Esophagus mucosa (tissue), 1 donor: Measurements from ENCODE around the gene C5. TPM values are rescaled to one million over a fixed set of nuclear protein-coding genes. Genes with fewer than 3 reads are reported as not detected.
"Not testable (repeated sequence)": the region's sequence is repeated elsewhere in the genome, so short reads cannot be mapped to it uniquely, and the experiment has no call there.

Source experiments
- ATAC-seq: fragments of 200-7000 bp; cut with Tn5 transposase; one replicate; pipeline ENCODE4 v1.9.1; 2020
- total RNA-seq: library from RNA; stranded (reverse); gene quantifications from one replicate; pipeline ENCODE4 v1.2.4, GENCODE V29; 2023
- donor health status: DM: yes; HTN: yes; CAD: no.

C5 gene
- total RNA-seq, result 3.1 TPM

DNA sequence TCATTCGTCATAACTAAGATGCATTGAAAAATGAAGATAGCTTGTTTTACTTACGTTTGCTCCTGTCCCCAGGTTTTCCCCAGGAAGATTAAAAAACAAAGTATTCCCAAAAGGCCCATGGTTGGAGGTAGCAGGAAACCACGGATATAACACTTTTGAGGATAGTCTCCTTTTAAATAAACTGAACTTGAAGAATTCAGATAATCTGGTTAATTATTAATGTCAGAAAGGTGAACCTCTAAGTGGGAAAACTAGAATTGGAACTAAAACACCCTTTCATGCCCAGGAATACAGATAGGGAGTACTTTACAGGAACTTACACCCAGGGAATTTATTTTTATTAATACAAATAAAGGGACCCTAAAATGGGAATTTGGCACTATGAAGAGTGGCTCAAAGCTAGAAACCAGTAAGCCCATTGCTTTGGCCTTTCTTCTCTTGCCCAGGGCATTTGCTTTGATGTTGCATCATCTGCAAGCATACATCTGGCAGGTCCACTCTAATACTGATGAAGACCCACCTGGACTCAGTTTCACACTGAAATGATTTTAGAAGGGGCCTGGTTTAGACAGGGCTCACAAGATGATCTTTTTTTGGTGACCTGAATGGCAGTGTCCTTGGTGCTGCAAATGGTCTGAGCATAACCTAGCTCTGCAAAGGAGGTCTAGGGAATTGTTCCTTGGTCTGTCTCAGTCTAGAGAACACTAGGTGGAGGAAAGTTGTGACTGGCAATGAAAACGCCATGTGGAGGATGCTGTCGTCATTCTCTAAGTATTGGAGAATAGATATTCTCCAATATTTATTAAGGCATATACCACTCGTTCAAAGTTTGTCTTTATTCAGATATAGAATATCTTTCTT lies at the start of gene C5:
Gene C5 (minus strand): TSS at position 148 of the 861 bp plus-strand sequence. CDS start 29 bp downstream, at position 119.
- ATAC-seq, result no peak

DNA sequence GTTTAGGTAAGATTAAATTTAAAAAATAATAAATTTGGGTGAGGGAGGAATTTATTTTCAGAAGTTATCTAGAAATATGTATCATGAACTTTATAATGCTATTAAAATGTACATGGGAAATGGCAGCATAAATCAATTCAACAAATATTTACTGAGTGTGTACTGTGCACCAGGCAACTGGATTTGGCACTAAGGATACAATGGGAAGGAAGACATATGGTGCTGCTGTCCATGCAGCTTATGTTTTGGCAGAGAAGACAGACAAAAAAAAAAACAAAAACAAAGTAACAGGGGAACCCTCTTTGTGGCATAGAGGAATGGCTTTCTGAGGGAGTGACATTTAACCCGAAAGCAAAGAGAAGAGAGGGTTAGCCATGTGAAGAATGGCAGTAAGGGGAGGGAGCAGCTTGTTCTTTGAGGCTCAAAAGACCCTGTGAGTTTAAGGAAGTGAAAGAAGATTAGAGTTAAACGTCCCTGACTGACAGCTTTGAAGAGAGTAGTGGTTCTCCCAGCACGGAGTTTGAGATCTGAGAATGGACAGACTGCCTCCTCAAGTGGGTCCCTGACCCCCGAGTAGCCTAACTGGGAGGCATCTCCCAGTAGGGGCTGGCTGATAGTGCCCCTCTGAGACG lies 48.6 kb upstream of the C5 start:
- ATAC-seq, result no peak

DNA sequence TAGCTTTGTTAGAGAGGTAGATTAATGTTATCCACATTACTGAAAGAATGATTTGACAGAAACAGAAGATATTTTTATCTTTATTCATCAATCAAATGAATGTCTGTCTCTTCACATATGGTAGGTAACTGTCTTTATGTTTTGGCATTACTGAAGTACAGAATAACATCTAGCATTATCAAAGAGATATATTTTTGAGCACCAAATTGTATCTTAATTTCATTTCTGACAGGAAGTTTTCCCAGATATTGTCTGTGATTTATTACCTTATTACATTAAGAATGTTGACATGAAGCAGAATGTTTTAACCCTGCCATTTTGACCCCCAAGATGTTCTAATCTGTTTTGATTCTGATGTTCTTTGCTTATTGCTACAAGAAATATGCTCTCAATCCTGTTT lies 45.0 kb upstream of the C5 start:
- ATAC-seq, result no peak

DNA sequence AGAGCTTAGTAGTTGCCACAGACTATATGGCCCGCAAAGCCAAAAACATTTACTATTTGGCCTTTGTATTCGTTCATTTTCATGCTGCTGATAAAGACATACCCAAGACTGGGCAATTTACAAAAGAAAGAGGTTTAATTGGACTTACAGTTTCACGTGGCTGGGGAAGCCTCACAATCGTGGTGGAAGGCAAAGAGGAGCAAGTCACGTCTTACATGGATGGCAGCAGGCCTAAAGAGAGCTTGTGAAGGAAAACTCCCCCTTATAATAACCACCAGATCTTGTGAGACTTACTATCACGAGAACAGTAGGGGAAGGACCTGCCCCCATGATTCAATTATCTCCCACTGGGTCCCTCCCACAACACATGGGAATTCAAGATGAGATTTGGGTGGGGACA lies 40.7 kb upstream of the C5 start:
- ATAC-seq, result not testable (repeated sequence)

DNA sequence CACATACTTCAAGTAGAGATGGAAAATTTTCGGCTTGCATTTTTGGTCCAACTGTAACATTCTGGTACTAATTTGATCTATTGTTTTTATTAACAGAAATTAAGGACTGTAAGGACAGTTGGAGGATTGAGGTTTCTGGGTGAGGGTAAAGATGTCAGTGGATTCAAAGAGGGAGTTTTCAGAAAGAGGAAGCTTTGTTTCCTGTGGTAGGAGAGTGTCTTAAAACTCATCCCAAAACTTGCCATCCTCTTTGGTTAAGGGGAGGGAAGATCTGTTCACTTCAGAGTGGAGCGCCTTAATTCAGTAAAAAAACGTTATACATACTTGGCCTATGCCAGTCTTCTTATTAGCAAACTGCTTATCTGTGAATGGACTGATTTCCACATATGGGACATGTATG lies 38.5 kb upstream of the C5 start:
- ATAC-seq, result no peak

DNA sequence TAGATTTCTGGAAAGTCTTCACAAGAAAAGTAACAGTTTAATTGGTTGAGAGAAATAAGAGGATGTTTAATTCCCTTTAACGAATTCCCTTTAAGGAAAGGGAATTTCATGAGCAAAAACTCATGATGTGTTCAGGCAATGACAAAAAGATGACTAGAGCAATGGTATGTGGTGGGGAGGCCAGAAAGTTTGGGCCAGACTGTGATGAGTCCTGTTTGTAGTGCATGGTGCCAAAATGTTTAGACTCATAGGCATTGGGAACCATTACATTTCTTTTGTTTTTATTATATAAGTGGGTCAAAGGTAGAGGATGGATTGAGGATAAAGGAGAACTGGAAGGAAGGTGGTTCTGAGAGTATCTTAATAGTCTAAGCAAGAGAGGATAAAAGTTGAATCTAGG lies 35.6 kb upstream of the C5 start:
- ATAC-seq, result no peak

DNA sequence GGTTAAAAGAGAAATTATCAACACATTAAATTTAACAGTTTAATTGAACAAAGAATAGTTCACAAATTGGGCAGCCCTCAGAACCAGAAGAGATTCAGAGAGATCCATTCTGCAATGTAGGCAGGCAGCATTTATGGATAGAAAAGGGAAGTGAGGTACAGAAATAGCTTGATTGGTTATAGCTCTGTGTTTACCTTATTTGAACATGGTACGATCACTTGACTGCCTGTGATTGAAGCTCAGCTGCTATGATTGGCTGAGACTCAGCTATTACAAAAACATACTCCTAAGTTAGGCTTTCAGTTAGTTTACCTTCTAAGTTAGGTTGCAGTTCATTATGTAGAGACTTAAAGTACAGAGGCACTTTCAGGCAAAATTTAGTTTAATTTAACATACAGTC lies 32.0 kb upstream of the C5 start:
- ATAC-seq, result no peak

DNA sequence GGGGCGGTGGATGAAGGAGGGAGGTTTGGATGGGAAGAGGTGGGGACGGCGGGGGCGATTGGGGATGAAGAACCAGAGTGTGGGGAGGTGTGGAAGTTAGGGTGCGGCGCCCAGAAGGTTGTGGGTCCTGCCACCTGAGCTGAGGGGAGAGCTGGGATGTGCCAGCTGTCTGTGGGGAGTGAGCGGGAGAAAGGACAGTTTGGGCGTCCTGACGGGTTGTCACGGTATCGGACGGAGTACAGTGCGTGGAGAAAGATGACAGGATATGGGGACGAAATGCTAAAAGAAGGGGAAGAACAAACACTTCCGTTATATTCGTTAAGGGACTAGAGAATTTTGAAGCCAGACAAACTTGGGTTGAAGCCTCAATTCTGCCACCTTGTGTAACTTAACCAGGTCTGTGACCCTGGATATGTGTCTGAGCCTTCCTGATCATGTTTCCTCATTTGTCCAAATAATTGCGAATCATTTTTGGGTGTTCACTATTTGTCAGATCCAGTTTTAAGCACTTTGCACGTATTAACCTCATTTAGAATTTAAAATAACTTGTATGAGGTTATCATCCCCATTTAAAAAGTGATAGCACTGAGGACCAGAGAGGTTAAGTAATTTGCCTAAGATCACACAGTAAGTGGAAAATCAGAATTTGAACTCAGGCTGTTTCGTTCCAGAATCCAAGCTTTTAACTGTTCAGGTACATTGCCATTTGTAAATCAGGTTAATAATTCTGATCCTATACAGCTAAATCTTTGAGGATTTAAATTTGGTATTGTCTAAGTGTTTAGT lies 25.4 kb upstream of the C5 start:
- no peak for ATAC-seq

DNA sequence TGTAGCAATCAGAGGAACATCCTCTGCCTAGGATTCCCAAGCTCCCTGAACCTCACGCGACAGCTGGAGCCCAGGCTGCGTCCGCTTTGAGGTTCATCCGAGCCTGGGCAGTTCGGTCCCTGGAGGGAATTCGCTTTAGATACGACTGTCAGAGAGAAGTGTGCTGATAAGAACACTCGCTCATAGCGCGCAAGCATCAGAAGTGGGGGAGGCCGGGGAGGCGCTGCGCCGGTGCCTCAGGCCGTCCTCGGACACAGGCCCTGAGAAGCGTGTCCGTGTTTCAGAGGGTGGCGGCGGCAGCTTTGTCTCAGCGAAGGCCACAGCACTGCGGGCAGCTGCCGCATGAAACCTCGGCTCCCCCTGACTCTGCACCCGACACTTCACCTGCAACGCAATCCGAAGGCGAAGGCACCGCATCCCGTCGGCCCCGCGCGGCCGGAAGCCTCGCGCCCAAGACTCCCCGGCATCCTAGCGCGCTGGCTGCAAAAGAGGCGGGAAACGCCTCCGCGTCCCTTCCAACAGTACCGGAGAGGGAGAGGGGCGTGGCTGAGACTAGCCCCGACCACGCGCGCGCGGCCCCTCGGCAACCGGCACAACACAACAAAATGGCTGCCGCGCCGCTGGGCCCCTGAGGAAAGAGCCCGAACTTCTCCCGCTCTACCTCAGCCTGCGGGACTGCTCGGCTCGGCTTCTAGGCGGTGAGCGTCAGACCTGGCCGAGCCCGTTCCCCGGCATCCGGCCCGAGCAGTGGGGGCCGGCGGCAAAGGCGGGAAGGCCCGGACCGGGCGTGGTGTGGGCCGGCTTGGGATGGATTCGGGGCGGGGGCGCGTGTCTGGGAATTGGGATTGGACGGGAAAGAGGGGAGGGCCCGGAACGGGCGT lies 24.5 kb upstream of the C5 start, which contains the start of gene CNTRL:
Gene CNTRL (plus strand): TSS at position 586 of the 881 bp plus-strand sequence. CDS start 13,372 bp downstream, outside the sequence.
- peak; percentile 90 for ATAC-seq

DNA sequence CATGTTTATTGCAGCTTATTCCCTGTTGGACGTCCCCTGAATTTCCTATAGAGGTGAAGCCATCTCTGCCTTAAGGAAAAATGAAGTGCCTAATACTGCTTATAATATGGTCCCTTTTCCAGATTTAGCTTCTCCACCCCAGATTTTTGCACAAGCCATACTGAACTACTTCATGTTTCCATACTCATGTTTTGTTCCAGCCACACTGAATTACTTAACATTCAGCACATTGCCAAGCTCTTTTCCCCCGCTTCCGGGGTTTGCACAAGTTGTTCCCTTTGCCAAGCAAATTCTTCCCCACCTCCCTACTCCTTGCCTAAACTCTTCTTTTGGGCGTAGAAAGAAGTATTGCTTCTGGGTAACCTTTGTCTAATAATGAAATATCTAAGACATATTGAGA lies 23.0 kb upstream of the C5 start:
- ATAC-seq, result no peak

DNA sequence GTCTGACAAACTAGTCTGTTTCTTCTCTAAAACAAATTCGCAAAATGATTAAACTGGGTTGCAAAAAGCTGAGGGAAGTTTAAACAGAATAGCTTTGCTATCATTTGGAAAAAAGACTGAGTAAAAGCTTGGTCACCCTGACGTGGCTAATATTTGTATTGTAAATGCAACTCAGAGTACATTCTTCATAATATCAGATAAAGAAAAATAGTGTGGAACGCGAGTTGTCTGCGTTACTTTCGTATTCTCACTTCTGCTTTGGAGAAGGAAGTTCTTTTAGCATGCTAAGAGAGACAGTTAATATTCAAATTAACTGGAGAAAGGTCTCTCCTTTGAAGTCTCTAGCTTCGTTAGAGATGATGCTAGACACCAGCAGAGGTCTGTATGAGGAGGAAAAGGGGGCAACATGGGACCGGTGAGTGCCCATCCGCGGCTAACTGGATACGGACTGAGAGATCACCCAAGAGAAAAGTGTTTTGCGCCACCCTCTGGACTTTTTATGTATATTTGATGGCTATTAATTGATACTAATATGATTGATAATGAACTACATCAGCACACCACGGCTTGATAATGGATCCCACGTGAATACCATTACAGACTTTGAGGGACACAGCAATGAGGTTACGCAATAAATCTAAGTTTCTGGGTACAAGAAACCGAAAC lies 21.8 kb upstream of the C5 start:
- ATAC-seq, result no peak

DNA sequence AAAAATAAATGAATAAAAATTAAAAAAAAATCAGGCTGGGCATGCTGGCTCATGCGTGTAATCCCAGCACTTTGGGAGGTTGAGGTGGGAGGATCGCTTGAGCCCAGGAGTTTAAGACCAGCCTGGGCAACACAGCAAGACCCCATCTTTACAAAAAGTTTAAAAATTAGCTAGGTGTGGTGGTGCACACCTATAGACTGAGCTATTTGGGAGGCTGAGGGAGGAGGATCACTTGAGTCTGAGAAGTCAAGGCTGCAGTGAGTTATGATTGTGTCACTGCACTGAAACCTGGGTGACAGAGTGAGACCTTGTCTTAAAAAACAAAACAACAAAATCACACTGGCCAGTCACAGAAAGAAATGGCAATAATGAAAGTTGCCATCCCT lies 21.3 kb upstream of the C5 start:
- no peak for ATAC-seq

DNA sequence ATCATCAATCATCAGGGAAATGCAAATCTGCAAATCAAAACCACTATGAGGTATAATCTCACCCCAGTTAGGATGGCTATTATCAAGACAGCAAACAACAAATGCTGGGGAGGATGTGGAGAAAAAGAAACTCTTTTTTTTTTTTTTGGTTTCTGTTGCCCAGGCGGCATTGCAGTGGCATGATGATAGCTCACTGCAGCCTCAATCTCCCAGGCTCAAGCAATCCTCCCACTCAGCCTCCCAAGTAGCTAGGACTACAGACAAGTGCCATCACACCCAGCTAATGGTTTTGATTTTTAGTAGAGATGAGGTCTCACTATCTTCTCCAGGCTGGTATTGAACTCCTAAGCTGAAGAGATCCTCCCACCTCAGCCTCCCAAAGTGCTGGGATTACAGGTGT lies 19.3 kb upstream of the C5 start:
- ATAC-seq, result no peak

DNA sequence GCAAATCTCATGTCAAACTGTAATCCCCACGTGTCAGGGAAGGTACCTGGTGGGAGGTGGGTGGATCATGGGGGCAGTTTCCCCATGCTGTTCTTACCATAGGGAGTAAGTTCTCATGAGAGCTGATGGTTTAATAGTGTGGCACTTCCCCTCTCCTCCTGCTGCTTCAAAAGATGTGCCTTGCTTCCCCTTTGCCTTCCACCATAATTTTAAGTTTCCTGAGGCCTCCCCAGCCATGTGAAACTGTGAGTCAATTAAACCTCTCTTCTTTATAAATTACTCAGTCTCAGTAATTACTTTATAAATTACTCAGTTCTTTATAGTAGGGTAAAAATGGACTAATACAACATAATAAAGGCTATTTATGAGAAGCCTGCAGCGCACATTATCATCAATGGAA lies 17.6 kb upstream of the C5 start:
- no peak for ATAC-seq

DNA sequence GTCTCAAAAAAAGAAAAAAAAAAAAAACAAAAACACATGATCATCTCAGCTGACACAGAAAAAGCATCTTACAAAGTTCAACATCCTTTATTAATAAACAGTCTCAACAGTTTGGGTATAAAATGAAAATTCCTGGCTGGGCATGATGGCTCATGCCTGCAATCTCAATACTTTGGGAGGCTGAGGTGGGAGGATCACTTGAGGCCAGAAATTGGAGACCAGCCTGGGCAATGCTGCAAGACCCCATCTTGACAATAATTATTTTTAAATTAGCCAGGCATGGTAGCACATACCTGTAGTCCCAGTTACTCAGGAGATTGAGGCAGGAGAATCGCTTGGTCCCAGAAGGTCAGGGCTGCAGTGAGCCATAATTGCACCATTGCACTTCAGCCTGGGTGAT lies 16.8 kb upstream of the C5 start:
- no peak for ATAC-seq

DNA sequence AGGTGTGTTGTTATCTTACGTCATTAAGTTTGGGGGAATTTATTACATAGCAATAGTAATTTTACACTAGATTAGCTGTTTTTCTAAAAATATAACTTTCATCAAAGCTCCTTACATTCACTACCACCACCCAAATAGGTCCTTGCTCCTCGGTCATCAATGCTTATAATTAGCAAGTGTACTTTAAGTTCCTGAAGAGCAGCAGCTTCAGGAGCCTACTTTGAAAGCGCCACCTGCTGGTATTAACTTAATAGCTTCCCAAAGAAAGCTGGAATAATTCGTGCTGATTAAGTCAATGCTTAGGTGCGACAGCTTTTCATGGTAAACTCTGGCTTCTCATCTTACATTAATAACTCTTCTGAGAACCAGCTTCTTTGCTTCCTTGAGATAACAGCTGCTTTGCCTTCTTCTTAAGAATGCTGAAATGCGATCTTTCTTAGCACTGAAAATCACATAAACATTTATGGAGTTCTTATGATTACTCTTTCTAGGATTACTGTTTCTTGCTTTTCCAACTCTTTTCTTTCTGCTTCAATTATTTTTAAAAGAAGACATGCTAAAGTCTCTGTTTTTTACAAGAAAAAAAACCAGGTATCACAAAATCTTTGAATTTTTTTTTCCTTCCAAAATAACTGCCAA lies 10.0 kb upstream of the C5 start:
- peak; percentile 62 for ATAC-seq

DNA sequence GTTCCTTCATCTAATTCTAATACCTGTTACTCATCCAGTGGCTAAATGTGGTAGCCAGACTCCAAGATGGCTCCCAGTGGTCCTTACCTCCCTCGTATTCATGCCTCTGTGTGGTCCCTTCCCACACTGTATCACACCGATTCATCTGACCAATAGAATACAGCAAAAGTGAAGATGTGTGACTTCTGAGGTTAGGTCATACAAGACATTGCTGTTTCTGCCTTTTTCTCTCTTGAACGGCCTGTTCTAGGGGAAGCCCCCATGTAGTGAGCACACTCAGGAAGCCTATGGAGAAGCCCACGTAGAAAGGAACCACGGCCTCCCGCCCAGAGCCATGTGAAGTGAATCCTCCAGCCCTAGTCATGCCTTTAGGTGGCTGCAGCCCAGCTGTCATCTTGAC lies 9.4 kb upstream of the C5 start:
- no peak for ATAC-seq

DNA sequence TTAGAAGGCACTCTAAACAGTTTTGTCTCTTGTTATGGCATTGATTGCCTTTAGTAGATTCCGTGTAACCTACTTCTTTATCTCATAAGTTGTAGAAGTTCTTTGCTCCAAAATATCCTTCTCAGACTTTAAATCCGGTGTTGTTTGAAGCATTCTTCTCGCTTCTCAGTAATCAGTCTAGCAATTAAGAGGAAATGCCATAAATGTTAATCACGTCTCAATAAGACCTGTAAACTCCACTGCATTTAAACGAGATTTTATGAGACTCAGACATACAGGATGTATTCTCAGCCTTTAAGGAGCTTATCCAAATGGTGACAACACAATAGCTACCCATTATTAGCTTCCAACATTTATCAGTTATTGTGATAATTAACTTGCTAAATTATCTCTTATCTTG lies 7.7 kb upstream of the C5 start:
- no peak for ATAC-seq

DNA sequence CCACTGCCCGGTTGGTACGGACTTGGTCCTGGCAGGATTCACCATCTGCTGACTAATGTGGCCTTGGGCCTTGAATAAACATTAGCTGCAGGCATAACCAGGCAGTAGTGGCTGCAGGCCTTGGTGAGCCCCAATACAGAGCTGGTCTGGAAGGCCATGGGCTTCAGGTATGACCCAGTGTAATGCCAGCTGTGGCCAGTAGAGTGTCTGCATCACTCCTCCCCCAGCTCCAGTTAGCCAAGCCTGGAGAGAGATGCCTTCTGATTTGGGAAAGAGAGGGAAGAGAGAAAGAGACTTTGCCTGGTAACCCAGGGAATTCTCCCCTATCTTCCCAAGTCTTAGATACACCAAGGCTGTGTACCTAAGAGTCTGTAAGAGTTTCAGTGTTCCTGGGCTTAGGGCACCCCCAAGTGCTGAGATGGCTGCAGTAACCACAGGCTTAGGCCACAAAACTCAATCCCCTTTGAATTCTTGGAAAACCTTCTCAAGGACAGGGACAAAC lies 5.6 kb upstream of the C5 start:
- ATAC-seq, result peak; percentile 47

DNA sequence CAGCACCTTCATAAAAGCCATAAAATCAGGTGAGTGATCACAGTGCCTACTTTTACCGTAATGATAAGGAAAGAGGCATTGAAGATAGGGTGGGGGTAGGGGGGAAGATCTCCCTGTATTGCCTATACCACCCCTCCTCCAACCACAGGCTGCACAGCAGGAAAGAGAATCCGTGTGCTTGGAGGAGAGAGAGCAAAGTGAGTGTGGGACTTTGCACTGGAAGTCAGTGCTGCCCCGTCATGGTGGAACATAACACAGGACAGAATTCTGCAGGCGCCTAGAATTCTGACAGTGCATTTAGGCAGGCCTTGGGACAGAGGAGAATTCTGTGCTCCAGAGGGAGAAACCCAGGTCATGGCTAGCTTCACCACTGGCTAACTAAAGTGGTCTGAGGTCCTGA lies 3.5 kb upstream of the C5 start:
- ATAC-seq, result no peak

DNA sequence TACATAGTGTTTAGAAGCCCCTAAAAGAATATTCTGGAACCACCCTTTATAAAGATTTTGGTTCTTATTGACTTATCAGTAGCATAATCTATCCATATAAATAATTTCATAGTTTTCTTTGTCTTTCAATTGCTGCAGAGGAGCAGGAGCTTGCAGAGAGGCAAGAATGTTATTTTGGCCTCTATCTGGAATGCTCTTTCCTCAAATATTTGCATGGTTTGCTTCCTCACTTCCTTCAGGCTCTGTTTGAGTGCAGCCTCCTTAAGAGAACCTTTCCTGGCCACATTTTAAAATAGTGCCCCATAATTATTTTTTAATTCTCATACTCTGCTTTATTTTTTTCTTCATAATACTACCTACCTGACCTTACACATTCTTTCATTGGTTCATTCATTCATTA lies 1.5 kb downstream of the C5 start:
- ATAC-seq, result no peak
